ENCODE results near the gene CLP1.
"Not testable (repeated sequence)": the region's sequence is repeated elsewhere in the genome, so short reads cannot be mapped to it uniquely, and the experiment has no call there.

CLP1 gene

DNA sequence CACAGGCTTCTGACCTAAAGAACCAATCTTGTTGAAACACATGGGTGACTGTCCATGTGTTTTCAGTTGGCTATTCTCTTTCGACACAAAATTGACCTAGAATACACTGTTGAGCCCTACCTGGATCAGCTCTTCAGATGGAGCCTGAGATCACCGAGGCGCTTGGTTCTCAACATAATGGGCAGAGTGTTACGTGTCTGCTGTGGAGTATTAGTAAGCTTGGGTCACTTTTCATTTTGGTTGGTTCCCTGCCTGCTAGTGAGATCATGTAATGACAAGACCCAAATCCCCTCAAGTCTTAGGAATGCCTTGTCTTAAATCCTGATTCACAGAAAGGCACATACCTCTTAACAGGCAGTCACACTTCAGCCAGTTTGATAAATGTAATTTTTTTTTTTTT, 45.8 kb downstream of the CLP1 start:
- no peak overlapping the region for H3K4me3 Mint-ChIP-seq
- H3K36me3 Mint-ChIP-seq, result peaks cover 19% of the 10 kb centered on the region
- H3K4me1 Mint-ChIP-seq, result peaks cover 5% of the 10 kb centered on the region
- ATAC-seq (ENCODE audit: low read depth), result no peak
- no peak overlapping the region for H3K27ac Mint-ChIP-seq
- H3K9me3 Mint-ChIP-seq, result no peaks in the 10 kb centered on the region
- no peaks in the 10 kb centered on the region for H3K27me3 Mint-ChIP-seq
- no peak for DNase-seq (ENCODE audit: low spot score in 2 of 2)

DNA sequence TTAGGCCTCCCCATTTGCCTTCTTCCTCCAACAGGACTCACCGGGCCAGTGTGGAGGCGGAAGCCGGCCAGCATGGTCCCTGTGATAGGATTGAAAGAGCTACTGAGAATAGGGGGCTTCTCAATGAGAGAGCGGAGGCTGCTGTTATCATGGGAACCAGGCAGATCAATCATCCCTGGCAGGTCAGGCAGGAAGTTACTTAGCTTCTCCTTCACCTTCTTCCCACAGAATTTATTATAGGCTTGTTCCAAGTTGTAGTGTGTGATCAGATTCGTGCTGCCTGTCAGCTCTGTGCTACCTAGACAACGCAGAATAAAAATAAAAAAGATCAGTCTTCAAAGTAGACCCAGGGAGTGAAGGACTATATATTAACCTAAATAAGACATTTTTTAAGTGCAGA, 47.4 kb downstream of the CLP1 start:
- Mint-ChIP-seq H3K36me3 (peaks cover 14% of the 10 kb centered on the region), H3K4me3 (no peak overlapping the region), H3K9me3 (no peaks in the 10 kb centered on the region), H3K27ac (peak overlapping the region; percentile 14), H3K27me3 (no peaks in the 10 kb centered on the region), H3K4me1 (peaks cover 11% of the 10 kb centered on the region)
- ATAC-seq (ENCODE audit: low read depth) (no peak), DNase-seq (ENCODE audit: low spot score in 2 of 2) (no peak)

DNA sequence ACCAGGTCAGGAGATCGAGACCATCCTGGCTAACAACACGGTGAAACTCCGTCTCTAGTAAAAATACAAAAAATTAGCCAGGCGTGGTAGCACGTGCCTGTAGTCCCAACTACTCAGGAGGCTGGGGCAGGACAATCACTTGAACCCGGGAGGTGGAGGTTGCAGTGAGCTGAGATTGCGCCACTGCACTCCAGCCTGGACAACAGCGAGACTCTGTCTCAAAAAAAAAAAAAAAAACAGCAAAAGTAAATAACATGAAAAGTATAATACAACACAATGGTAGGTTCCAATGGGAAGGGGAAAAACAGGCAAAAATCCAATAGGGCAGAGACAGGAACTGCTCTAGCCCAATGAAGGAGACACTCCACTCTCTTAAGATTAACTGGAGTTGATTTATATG, 47.9 kb downstream of the CLP1 start:
- ATAC-seq (ENCODE audit: low read depth); H3K9me3 Mint-ChIP-seq; DNase-seq (ENCODE audit: low spot score in 2 of 2); H3K4me3 Mint-ChIP-seq; H3K27ac Mint-ChIP-seq; H3K27me3 Mint-ChIP-seq: not testable (repeated sequence)
- peaks cover 14% of the 10 kb centered on the region for H3K4me1 Mint-ChIP-seq
- peaks cover 14% of the 10 kb centered on the region for H3K36me3 Mint-ChIP-seq

DNA sequence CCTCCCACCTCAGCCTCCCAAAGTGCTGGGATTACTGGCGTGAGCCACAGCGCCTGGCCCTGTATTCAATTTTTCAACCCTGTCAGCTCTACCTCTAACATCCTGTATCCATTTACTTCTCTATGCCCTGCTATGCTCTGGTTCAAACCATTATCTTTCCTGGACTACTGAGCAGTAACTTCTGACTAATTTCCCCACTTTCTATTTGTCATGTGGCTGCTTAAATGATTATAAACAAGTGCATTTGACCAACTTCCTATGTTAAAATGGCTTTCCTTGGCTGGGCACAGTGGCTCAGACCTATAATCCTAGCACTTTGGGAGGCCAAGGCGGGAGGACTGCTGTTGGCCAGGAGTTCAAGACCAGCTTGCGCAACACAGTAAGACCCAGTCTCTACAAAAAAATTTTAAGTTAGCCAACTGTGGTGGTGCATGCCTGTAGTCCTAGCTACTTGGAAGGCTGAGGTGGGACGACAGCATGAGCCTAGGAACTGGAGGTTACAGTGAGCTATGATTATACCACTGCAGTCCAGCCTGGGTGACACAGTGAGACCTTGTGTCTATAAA, 52.3 kb downstream of the CLP1 start:
- Mint-ChIP-seq H3K36me3 (peaks cover 8% of the 10 kb centered on the region), H3K4me1 (peaks cover 28% of the 10 kb centered on the region), H3K9me3 (no peaks in the 10 kb centered on the region), H3K27me3 (no peaks in the 10 kb centered on the region), H3K27ac (no peak overlapping the region), H3K4me3 (no peak overlapping the region)
- no peak for DNase-seq (ENCODE audit: low spot score in 2 of 2)
- ATAC-seq (ENCODE audit: low read depth), result no peak
